Trophoblast cell (in vitro differentiated cells and primary cell): ENCODE results near the gene DEF6.

Experiments
- DNase-seq, 2 donors: peaks; one replicate each; pipeline ENCODE4 v3.0.0-alpha.2; 2016
- H2AFZ ChIP-seq: 2 replicates; pipeline ENCODE4 v1.6.1; 2013; ENCODE audit warnings: low read length, moderate library complexity, mild to moderate bottlenecking; ENCODE audit not compliant: insufficient read depth, poor library complexity
- H2AK5ac ChIP-seq: 2 replicates; pipeline ENCODE4 v1.6.1; 2013; ENCODE audit warnings: mild to moderate bottlenecking, low read length
- H2BK120ac ChIP-seq: 2 replicates; pipeline ENCODE4 v1.6.1; 2013; ENCODE audit warnings: low read length, mild to moderate bottlenecking, moderate library complexity; ENCODE audit not compliant: insufficient read depth, poor library complexity
- H2BK12ac ChIP-seq: 2 replicates; pipeline ENCODE4 v1.6.1; 2013; ENCODE audit warnings: mild to moderate bottlenecking, low read length, moderate library complexity
- H2BK5ac ChIP-seq: 2 replicates; pipeline ENCODE4 v1.6.1; 2013; ENCODE audit warnings: low read length, low read depth, moderate library complexity, mild to moderate bottlenecking; ENCODE audit not compliant: poor library complexity
- H3K14ac ChIP-seq: 2 replicates; pipeline ENCODE4 v1.6.1; 2013; ENCODE audit warnings: mild to moderate bottlenecking, low read length
- H3K18ac ChIP-seq: 2 replicates; pipeline ENCODE4 v1.6.1; 2013; ENCODE audit warnings: mild to moderate bottlenecking, low read length
- H3K23ac ChIP-seq: 2 replicates; pipeline ENCODE4 v1.6.1; 2013; ENCODE audit warnings: low read length
- H3K27ac ChIP-seq: 2 replicates; pipeline ENCODE4 v1.5.1; 2013; ENCODE audit warnings: low read depth, mild to moderate bottlenecking, inconsistent platforms, low read length, moderate library complexity
- H3K27me3 ChIP-seq: 2 replicates; pipeline ENCODE4 v1.6.1; 2013; ENCODE audit warnings: inconsistent platforms, mild to moderate bottlenecking, low read length, moderate library complexity; ENCODE audit not compliant: insufficient read depth
- H3K36me3 ChIP-seq, 2 experiments: 1 replicate in 1 of 2; 2 replicates in 1 of 2; pipeline ENCODE4 v1.6.1; 2013; ENCODE audit warnings: low read length in 2 of 2, mild to moderate bottlenecking in 2 of 2, moderate library complexity in 1 of 2; ENCODE audit not compliant: insufficient read depth in 2 of 2, control insufficient read depth in 1 of 2
- H3K4ac ChIP-seq: 2 replicates; pipeline ENCODE4 v1.6.1; 2013; ENCODE audit warnings: low read depth, mild to moderate bottlenecking, low read length, moderate library complexity
- H3K4me1 ChIP-seq, 2 experiments: 1 replicate in 1 of 2; 2 replicates in 1 of 2; pipeline ENCODE4 v1.6.1; 2013; ENCODE audit warnings: low read length in 2 of 2, mild to moderate bottlenecking in 2 of 2, moderate library complexity in 1 of 2; ENCODE audit not compliant: insufficient read depth in 2 of 2, control insufficient read depth in 1 of 2
- H3K4me2 ChIP-seq: 2 replicates; pipeline ENCODE4 v1.6.1; 2013; ENCODE audit warnings: inconsistent platforms, mild to moderate bottlenecking, low read length, moderate library complexity
- H3K4me3 ChIP-seq: 2 replicates; pipeline ENCODE4 v1.5.1; 2013; ENCODE audit warnings: mild to moderate bottlenecking, low read depth, low read length, inconsistent platforms
- H3K79me1 ChIP-seq: one replicate; pipeline ENCODE4 v1.6.1; 2013; ENCODE audit warnings: low read length
- H3K79me2 ChIP-seq: 2 replicates; pipeline ENCODE4 v1.6.1; 2013; ENCODE audit warnings: low read length, mild to moderate bottlenecking; ENCODE audit not compliant: control insufficient read depth, insufficient read depth, poor library complexity
- H3K9ac ChIP-seq: 2 replicates; pipeline ENCODE4 v1.6.1; 2013; ENCODE audit warnings: mild to moderate bottlenecking, low read length
- H3K9me3 ChIP-seq: 2 replicates; pipeline ENCODE4 v1.6.1; 2013; ENCODE audit warnings: low read depth, mild to moderate bottlenecking, control low read depth, inconsistent platforms, low read length; ENCODE audit not compliant: insufficient read depth
- H4K12ac ChIP-seq: 2 replicates; pipeline ENCODE4 v1.6.1; 2013; ENCODE audit warnings: low read depth, mild to moderate bottlenecking, low read length, moderate library complexity
- H4K8ac ChIP-seq: 2 replicates; pipeline ENCODE4 v1.6.1; 2013; ENCODE audit warnings: low read depth, mild to moderate bottlenecking, low read length, moderate library complexity
- H4K91ac ChIP-seq: one replicate; pipeline ENCODE4 v1.6.1; 2013; ENCODE audit warnings: low read depth, mild to moderate bottlenecking, low read length, moderate library complexity
- WGBS: extraction: QIAGEN DNeasy Blood & Tissue Kit; methylation state at CpG from one replicate; pipeline ENCODE4 v1.1.7; 2013; ENCODE audit warnings: missing lambda C conversion rate; ENCODE audit not compliant: insufficient read length, insufficient coverage; ENCODE audit errors: extremely low coverage; 5-methylcytosine and 5-hydroxymethylcytosine counted together

DEF6 gene

DNA sequence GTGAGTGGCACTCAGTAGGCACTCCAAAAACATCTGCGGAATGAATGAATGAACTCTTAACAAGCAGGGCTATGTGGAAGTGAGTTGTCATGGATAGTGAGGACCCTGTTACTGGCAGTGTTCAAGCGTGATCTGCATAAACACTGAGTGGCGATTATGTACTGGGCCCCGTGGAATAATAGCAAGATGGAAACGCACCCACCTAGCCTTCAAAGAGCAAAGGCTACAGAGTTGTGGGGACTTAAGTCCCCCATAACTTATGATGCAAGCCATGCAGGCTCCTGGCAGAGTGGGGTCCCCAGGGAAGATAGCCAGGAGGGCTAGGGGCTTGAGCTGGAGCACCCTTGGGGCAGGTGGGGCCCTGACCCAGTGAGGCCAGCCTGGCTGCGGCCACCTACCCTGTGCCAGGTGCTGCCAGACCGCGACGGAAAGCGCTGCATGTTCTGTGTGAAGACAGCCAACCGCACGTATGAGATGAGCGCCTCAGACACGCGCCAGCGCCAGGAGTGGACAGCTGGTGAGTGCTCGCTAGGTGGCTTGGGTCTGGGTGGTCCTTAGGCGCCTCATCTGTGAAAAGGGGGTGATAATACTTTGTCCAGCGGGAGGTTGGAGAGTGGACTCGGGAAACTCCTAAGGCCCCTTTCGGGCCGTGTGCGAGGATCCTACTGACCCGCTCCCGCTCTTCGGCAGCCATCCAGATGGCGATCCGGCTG, 20.0 kb downstream of the DEF6 start:
- Histone ChIP-seq H3K4me2 (peak overlapping the region; percentile 93), H2BK120ac (no peak overlapping the region), H2AFZ (peak overlapping the region; percentile 12), H4K91ac (no peak overlapping the region), H3K4me3 (peak overlapping the region; percentile 62), H2BK12ac (no peak overlapping the region), H3K4me1 (peaks cover 15 to 18% of the 10 kb centered on the region in 2 experiments), H4K8ac (peak overlapping the region; percentile 32), H3K27ac (no peak overlapping the region), H3K18ac (no peak overlapping the region), H3K27me3 (peaks cover 4% of the 10 kb centered on the region), H3K14ac (no peak overlapping the region), H3K79me2 (no peaks in the 10 kb centered on the region), H3K36me3 (no peaks in the 10 kb centered on the region), H3K23ac (no peak overlapping the region), H3K9ac (peak overlapping the region; percentile 41), H2AK5ac (no peak overlapping the region), H3K9me3 (peaks cover 3% of the 10 kb centered on the region), H4K12ac (no peak overlapping the region), H2BK5ac (no peak overlapping the region), H3K4ac (no peak overlapping the region), H3K79me1 (peaks cover 6% of the 10 kb centered on the region)
- WGBS = no CpG with 5 or more reads among the region's 28 CpGs
- peak in 1 of 2 donors; percentile 32 for DNase-seq

- peaks cover 4% of the 10 kb centered on the region for H3K27me3 ChIP-seq
- peak overlapping the region; percentile 41 for H3K9ac ChIP-seq
- peak; percentile 87 to 88 for DNase-seq
- no peak overlapping the region for H2BK120ac ChIP-seq
- H3K79me1 ChIP-seq = peaks cover 6% of the 10 kb centered on the region
- peak overlapping the region; percentile 32 for H4K8ac ChIP-seq
- H2BK12ac ChIP-seq = no peak overlapping the region
- H3K9me3 ChIP-seq = peaks cover 3% of the 10 kb centered on the region
- H2BK5ac ChIP-seq = no peak overlapping the region
- no peak overlapping the region for H3K27ac ChIP-seq
- H4K12ac ChIP-seq = peak overlapping the region; percentile 4
- no peak overlapping the region for H3K23ac ChIP-seq
- no CpG with 5 or more reads among the region's 55 CpGs for WGBS
- no peak overlapping the region for H2AK5ac ChIP-seq
- no peaks in the 10 kb centered on the region for H3K36me3 ChIP-seq
- peak overlapping the region; percentile 30 for H2AFZ ChIP-seq
- H3K4me3 ChIP-seq = peak overlapping the region; percentile 62
- peak overlapping the region; percentile 6 for H3K14ac ChIP-seq
- H4K91ac ChIP-seq = no peak overlapping the region
- no peak overlapping the region for H3K18ac ChIP-seq
- peaks cover 15 to 18% of the 10 kb centered on the region in 2 experiments for H3K4me1 ChIP-seq
- H3K79me2 ChIP-seq = no peaks in the 10 kb centered on the region
- H3K4ac ChIP-seq = no peak overlapping the region
- peak overlapping the region; percentile 93 for H3K4me2 ChIP-seq
Measured at GRCh38 chr6:35318196-35319171, 20.9 kb downstream of the DEF6 start.

DNA sequence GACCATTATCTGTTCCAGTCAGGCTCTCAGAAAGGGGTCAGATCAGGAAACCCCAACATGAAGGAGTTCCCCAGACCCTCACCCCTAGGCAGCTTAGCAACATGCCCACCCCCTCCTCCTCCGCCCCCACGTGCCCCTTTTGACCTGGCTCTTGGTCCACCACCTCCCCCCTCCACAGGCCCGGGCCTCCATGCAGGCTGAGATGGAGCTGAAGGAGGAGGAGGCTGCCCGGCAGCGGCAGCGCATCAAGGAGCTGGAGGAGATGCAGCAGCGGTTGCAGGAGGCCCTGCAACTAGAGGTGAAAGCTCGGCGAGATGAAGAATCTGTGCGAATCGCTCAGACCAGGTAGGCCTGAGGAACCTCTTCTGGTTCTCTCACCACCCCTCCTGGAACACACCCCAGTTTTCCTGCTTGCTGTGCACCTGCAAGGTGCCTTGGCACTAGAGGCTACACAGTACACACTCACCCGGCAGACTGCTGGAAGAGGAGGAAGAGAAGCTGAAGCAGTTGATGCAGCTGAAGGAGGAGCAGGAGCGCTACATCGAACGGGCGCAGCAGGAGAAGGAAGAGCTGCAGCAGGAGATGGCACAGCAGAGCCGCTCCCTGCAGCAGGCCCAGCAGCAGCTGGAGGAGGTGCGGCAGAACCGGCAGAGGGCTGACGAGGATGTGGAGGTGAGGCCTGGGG, 21.9 kb downstream of the DEF6 start:
- Histone ChIP-seq H4K8ac (no peak overlapping the region), H2AFZ (no peak overlapping the region), H3K4ac (no peak overlapping the region), H3K79me2 (no peaks in the 10 kb centered on the region), H3K14ac (no peak overlapping the region), H3K9ac (peak overlapping the region; percentile 38), H3K4me3 (no peak overlapping the region), H3K79me1 (peaks cover 6% of the 10 kb centered on the region), H2BK12ac (no peak overlapping the region), H3K23ac (no peak overlapping the region), H2BK120ac (no peak overlapping the region), H3K18ac (no peak overlapping the region), H3K27ac (no peak overlapping the region), H4K91ac (no peak overlapping the region), H3K4me2 (no peak overlapping the region), H3K27me3 (peaks cover 4% of the 10 kb centered on the region), H3K9me3 (peaks cover 3% of the 10 kb centered on the region), H2BK5ac (no peak overlapping the region), H2AK5ac (no peak overlapping the region), H3K36me3 (no peaks in the 10 kb centered on the region), H4K12ac (no peak overlapping the region), H3K4me1 (peaks cover 15 to 18% of the 10 kb centered on the region in 2 experiments)
- no CpG with 5 or more reads among the region's 20 CpGs for WGBS
- DNase-seq = no peak

DNA sequence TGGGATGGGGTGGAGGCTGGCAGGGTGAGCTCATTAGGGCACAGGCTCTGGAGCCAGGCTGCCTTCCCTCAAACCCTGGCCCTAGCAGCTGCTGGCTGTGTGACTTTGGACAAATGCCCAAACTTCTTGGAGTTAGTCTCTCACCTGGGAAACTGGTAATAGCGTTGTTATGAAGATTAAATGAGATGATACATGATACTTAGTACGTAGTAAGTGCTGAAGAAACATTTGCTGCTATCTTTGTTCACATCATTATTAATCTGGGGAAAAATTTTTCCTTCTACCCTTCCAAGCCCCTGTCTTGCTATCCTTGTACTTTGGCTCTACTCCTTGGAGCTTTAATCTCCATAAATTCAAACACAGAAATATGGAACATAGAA, 22.4 kb downstream of the DEF6 start:
- peaks cover 6% of the 10 kb centered on the region for H3K79me1 ChIP-seq
- H2BK5ac ChIP-seq = no peak overlapping the region
- H3K14ac ChIP-seq = no peak overlapping the region
- no peak overlapping the region for H2BK12ac ChIP-seq
- no peak overlapping the region for H3K27ac ChIP-seq
- peaks cover 4% of the 10 kb centered on the region for H3K27me3 ChIP-seq
- no peak overlapping the region for H4K12ac ChIP-seq
- H3K4me2 ChIP-seq = no peak overlapping the region
- no peak overlapping the region for H3K18ac ChIP-seq
- H4K91ac ChIP-seq = no peak overlapping the region
- H3K4ac ChIP-seq = no peak overlapping the region
- H3K4me1 ChIP-seq = peaks cover 15 to 18% of the 10 kb centered on the region in 2 experiments
- no peak overlapping the region for H2AFZ ChIP-seq
- H2BK120ac ChIP-seq = no peak overlapping the region
- WGBS = no CpG with 5 or more reads among the region's 2 CpGs
- peak overlapping the region; percentile 38 for H3K9ac ChIP-seq
- H2AK5ac ChIP-seq = no peak overlapping the region
- H3K4me3 ChIP-seq = no peak overlapping the region
- H3K23ac ChIP-seq = no peak overlapping the region
- H3K9me3 ChIP-seq = peaks cover 3% of the 10 kb centered on the region
- H4K8ac ChIP-seq = no peak overlapping the region
- no peaks in the 10 kb centered on the region for H3K36me3 ChIP-seq
- DNase-seq = no peak
- H3K79me2 ChIP-seq = no peaks in the 10 kb centered on the region
